PC-3 (cell line): Measurements from ENCODE around the gene KRTAP22-2. TPM values are rescaled to one million over a fixed set of nuclear protein-coding genes. Genes with fewer than 3 reads are reported as not detected.

Experiments used
- ATAC-seq: fragments of 200-7000 bp; cut with Tn5 transposase; 2 replicates; pipeline ENCODE4 v1.9.1; 2020; ENCODE audit warnings: mild to moderate bottlenecking, moderate library complexity
- BruUV-seq: library from RNA; stranded (reverse); fragments of 400-500 nt; replicated peaks from 2 replicates; lab custom pipeline; 2021; lab: Mats Ljungman, UMichigan
- CTCF ChIA-PET: fragments of 300-600 bp; sonication (Branson Sonifier 250); formaldehyde crosslinking; loops from one replicate; lab custom pipeline; 2022; ENCODE audit warnings: antibody characterized with exemption; lab: Charles Lee
- POLR2A ChIA-PET: fragments of 300-600 bp; sonication (Branson Sonifier 250); formaldehyde crosslinking; loops from one replicate; lab custom pipeline; 2022; ENCODE audit warnings: antibody characterized with exemption; ENCODE audit not compliant: unreplicated experiment; lab: Charles Lee
- DNase-seq: peaks from one replicate; pipeline ENCODE4 v3.0.0-alpha.2; 2015
- H2AFZ ChIP-seq: fragments of 300-600 bp; sonication (generic); 2 replicates; pipeline ENCODE4 v1.6.0; 2016; ENCODE audit warnings: antibody characterized with exemption, low read length
- H3F3A ChIP-seq: fragments of 300-600 bp; sonication (generic); one replicate; pipeline ENCODE4 v1.6.0; 2017; ENCODE audit warnings: antibody characterized with exemption, low read length, control low read depth, mild to moderate bottlenecking; ENCODE audit not compliant: unreplicated experiment
- H3K27ac ChIP-seq: fragments of 300-600 bp; sonication (generic); 2 replicates; pipeline ENCODE4 v1.5.1; 2016; ENCODE audit warnings: mild to moderate bottlenecking, low read length
- H3K27me3 ChIP-seq: fragments of 300-600 bp; sonication (generic); 2 replicates; pipeline ENCODE4 v1.6.1; 2016; ENCODE audit warnings: low read length, mixed read lengths
- H3K36me3 ChIP-seq: fragments of 300-600 bp; sonication (generic); 2 replicates; pipeline ENCODE4 v1.6.1; 2016; ENCODE audit warnings: low read depth, mixed run types, low read length, mixed read lengths
- H3K4me1 ChIP-seq: fragments of 300-600 bp; sonication (generic); 2 replicates; pipeline ENCODE4 v1.5.1; 2016; ENCODE audit warnings: low read length; ENCODE audit not compliant: insufficient read depth
- H3K4me2 ChIP-seq: fragments of 300-600 bp; sonication (generic); 2 replicates; pipeline ENCODE4 v1.6.0; 2016; ENCODE audit warnings: low read length
- H3K4me3 ChIP-seq: fragments of 300-600 bp; sonication (generic); 2 replicates; pipeline ENCODE4 v1.5.1; 2016; ENCODE audit warnings: mild to moderate bottlenecking, low read length, mixed read lengths
- H3K79me2 ChIP-seq: fragments of 300-600 bp; sonication (generic); 2 replicates; pipeline ENCODE4 v1.6.1; 2017; ENCODE audit warnings: low read length, mixed read lengths
- H3K9ac ChIP-seq: fragments of 300-600 bp; sonication (generic); 2 replicates; pipeline ENCODE4 v1.6.0; 2016; ENCODE audit warnings: mild to moderate bottlenecking, low read length
- H3K9me2 ChIP-seq: fragments of 300-600 bp; sonication (generic); replicated peaks from 2 replicates; pipeline ENCODE4 v1.6.1; 2016; ENCODE audit warnings: mixed run types, low read length, mixed read lengths
- H3K9me3 ChIP-seq: fragments of 300-600 bp; sonication (generic); 2 replicates; pipeline ENCODE4 v1.6.1; 2016; ENCODE audit warnings: low read length, mixed read lengths
- H4K20me1 ChIP-seq: fragments of 300-600 bp; sonication (generic); 2 replicates; pipeline ENCODE4 v1.6.1; 2016; ENCODE audit warnings: low read length, mixed read lengths
- CTCF ChIP-seq: fragments of 300-600 bp; sonication (generic); conservative IDR thresholded peaks from 2 replicates; pipeline ENCODE4 v1.5.1; 2017; ENCODE audit warnings: antibody characterized with exemption, low read depth, mild to moderate bottlenecking, low read length
- EZH2 ChIP-seq: fragments of 300-600 bp; sonication (generic); IDR thresholded peaks from one replicate; pipeline ENCODE4 v1.6.1; 2017; ENCODE audit warnings: antibody characterized with exemption, mild to moderate bottlenecking, low read length; ENCODE audit not compliant: unreplicated experiment
- EZH2phosphoT487 ChIP-seq: fragments of 300-600 bp; sonication (generic); IDR thresholded peaks from 2 replicates; pipeline ENCODE4 v1.6.1; 2018; ENCODE audit warnings: mild to moderate bottlenecking, antibody characterized with exemption, low read length, borderline replicate concordance
- intact Hi-C: fragments of 100-400 bp; cut with micrococcal nuclease; formaldehyde crosslinking; loops from 2 replicates; pipeline ENCODE4 v1.9.0; 2023
- total RNA-seq: library from RNA; depleted of rRNA; stranded (reverse); fragments of >200 nt; gene quantifications from 2 replicates; pipeline ENCODE4 v1.2.3, GENCODE V29; 2014; rRNA removed

KRTAP22-2 gene
- total RNA-seq, 1 experiment from 2014 or later: not detected

- Histone ChIP-seq H3K79me2 (no peaks in the 10 kb centered on the region), H2AFZ (no peak within 1 kb of the TSS), H3K4me3 (no peak within 1 kb of the TSS), H3F3A (no peaks in the 10 kb centered on the region), H3K9me2 (no peaks in the 10 kb centered on the region), H3K4me2 (no peak within 1 kb of the TSS), H3K9ac (no peak within 1 kb of the TSS), H3K27ac (no peak within 1 kb of the TSS), H3K9me3 (no peaks in the 10 kb centered on the region), H3K27me3 (no peaks in the 10 kb centered on the region), H4K20me1 (no peaks in the 10 kb centered on the region), H3K36me3 (no peaks in the 10 kb centered on the region), H3K4me1 (no peaks in the 10 kb centered on the region)
- no peak for ATAC-seq
- CTCF ChIA-PET: no interaction called here
- DNase-seq: no peak
- POLR2A ChIA-PET: no interaction called here
- no TSS peak for BruUV-seq
- intact Hi-C loops: no loop called here
- TF ChIP-seq CTCF (no peak), EZH2 (no peak), EZH2phosphoT487 (no peak)
Observed at GRCh38 chr21:30541764-30542163, 48.4 kb downstream of the KRTAP22-2 start, which contains the start of gene KRTAP19-6. Gene KRTAP19-6, minus strand, starts transcription at chr21:30541864. Its CDS starts 31 bp downstream, at chr21:30541833.

Other genes with a start within 250 kb of the KRTAP22-2 start
- gene KRTAP23-1, start 241.8 kb downstream of the KRTAP22-2 start, total RNA-seq: not detected in 2 replicates
- not detected in 2 replicates for gene KRTAP13-2, start 218.1 kb downstream of the KRTAP22-2 start, total RNA-seq
- gene KRTAP13-1, start 194.4 kb downstream of the KRTAP22-2 start, total RNA-seq: not detected in 2 replicates
- not detected in 2 replicates for gene KRTAP13-3, start 164.5 kb downstream of the KRTAP22-2 start, total RNA-seq
- gene KRTAP13-4, start 160.2 kb downstream of the KRTAP22-2 start, total RNA-seq: not detected in 2 replicates
- not detected in 2 replicates for gene KRTAP15-1, start 150.1 kb downstream of the KRTAP22-2 start, total RNA-seq
- not detected in 2 replicates for gene KRTAP19-1, start 110.0 kb downstream of the KRTAP22-2 start, total RNA-seq
- not detected in 2 replicates for gene KRTAP19-2, start 103.0 kb downstream of the KRTAP22-2 start, total RNA-seq
- not detected in 2 replicates for gene KRTAP19-3, start 98.4 kb downstream of the KRTAP22-2 start, total RNA-seq
- gene KRTAP19-4, start 93.2 kb downstream of the KRTAP22-2 start, total RNA-seq: not detected in 2 replicates
- gene KRTAP19-5, start 88.3 kb downstream of the KRTAP22-2 start, total RNA-seq: not detected in 2 replicates
- not detected in 2 replicates for gene KRTAP19-6, start 48.5 kb downstream of the KRTAP22-2 start, total RNA-seq
- not detected in 2 replicates for gene KRTAP19-7, start 29.1 kb downstream of the KRTAP22-2 start, total RNA-seq
- not detected in 2 replicates for gene KRTAP6-3, start 2.0 kb upstream of the KRTAP22-2 start, total RNA-seq
- not detected in 2 replicates for gene KRTAP6-2, start 8.5 kb upstream of the KRTAP22-2 start, total RNA-seq
- gene KRTAP22-1, start 10.7 kb upstream of the KRTAP22-2 start, total RNA-seq: not detected in 2 replicates
- gene KRTAP6-1, start 23.5 kb upstream of the KRTAP22-2 start, total RNA-seq: not detected in 2 replicates
- gene KRTAP20-1, start 26.0 kb upstream of the KRTAP22-2 start, total RNA-seq: not detected in 2 replicates
- not detected in 2 replicates for gene KRTAP20-4, start 30.2 kb upstream of the KRTAP22-2 start, total RNA-seq
- gene KRTAP20-2, start 44.8 kb upstream of the KRTAP22-2 start, total RNA-seq: 0.51 TPM in 1 of 2 replicates, not detected in the other
- gene KRTAP20-3, start 52.5 kb upstream of the KRTAP22-2 start, total RNA-seq: not detected in 2 replicates
- gene KRTAP21-3, start 128.4 kb upstream of the KRTAP22-2 start, total RNA-seq: not detected in 2 replicates
- gene KRTAP21-2, start 156.9 kb upstream of the KRTAP22-2 start, total RNA-seq: not detected in 2 replicates
- gene KRTAP21-1, start 165.0 kb upstream of the KRTAP22-2 start, total RNA-seq: not detected in 2 replicates
- gene KRTAP8-1, start 222.9 kb upstream of the KRTAP22-2 start, total RNA-seq: not detected in 2 replicates
- gene KRTAP7-1, start 239.4 kb upstream of the KRTAP22-2 start, total RNA-seq: not detected in 2 replicates